K562 (cell line): ENCODE results near the gene EPN2. TPM values are rescaled to one million over a fixed set of nuclear protein-coding genes. Genes with fewer than 3 reads are reported as not detected.

Experiments
- ATAC-seq: fragments of 200-7000 bp; cut with Tn5 transposase; 3 replicates; pipeline ENCODE4 v1.9.1; 2020; ENCODE audit warnings: moderate library complexity
- BruUV-seq: library from RNA; stranded (reverse); fragments of 400-500 nt; replicated peaks from 2 replicates; lab custom pipeline; 2021; lab: Mats Ljungman, UMichigan
- CTCF ChIA-PET: fragments of 300-600 bp; formaldehyde crosslinking; extraction: SDS; loops from one replicate; lab custom pipeline; 2021; ENCODE audit warnings: low intra/inter-chr PET ratio; lab: Yijun Ruan, JAX
- POLR2A ChIA-PET: fragments of 300-600, 350-650 bp; sonication (Branson Sonifier 250); formaldehyde crosslinking; extraction: SDS; loops from one replicate; lab custom pipeline; 2021; ENCODE audit warnings: antibody characterized with exemption, inconsistent platforms; lab: Yijun Ruan, JAX
- DNase-seq, 4 experiments: peaks; one replicate each; pipeline versions ENCODE4 v3.0.0 to v3.0.0-alpha.2; 2011 to 2018; ENCODE audit warnings: low spot score in 3 of 4, mixed read lengths in 3 of 4; ENCODE audit errors: extremely low read depth in 1 of 4
- FAIRE-seq: peaks from 2 replicates; lab custom pipeline; 2011; peaks lifted over from hg19 to GRCh38; lab: Jason Lieb, UNC
- H2AFZ ChIP-seq: 2 replicates; pipeline ENCODE4 v1.6.0; 2011; ENCODE audit warnings: low read depth, low read length, control low read depth, inconsistent platforms
- H3K27ac ChIP-seq: fragments of 200-600 bp; 3 replicates; pipeline ENCODE4 v1.8.0; 2011; ENCODE audit warnings: low read depth, mild to moderate bottlenecking, control low read depth, inconsistent platforms, low read length, moderate library complexity, mixed read lengths; ENCODE audit errors: extremely low read depth
- H3K27me3 ChIP-seq, 2 experiments: fragments of 300-600 bp in 1 of 2; 2 replicates in 1 of 2; 3 replicates in 1 of 2; pipeline versions ENCODE4 v1.6.0 to v1.8.0; 2011; ENCODE audit warnings: inconsistent platforms in 2 of 2, low read length in 2 of 2, mild to moderate bottlenecking in 1 of 2, mixed read lengths in 1 of 2, moderate library complexity in 1 of 2; ENCODE audit not compliant: control insufficient read depth in 2 of 2, insufficient read depth in 2 of 2
- H3K36me3 ChIP-seq: fragments of 300-600 bp; 3 replicates; pipeline ENCODE4 v1.8.0; 2011; ENCODE audit warnings: mild to moderate bottlenecking, low read length, inconsistent platforms; ENCODE audit not compliant: control insufficient read depth, insufficient read depth
- H3K4me1 ChIP-seq, 2 experiments: fragments of 200-600 bp in 1 of 2; replicated peaks in 1 of 2; 2 replicates in 1 of 2; 3 replicates in 1 of 2; pipeline versions ENCODE4 v1.5.1 to v1.8.0; 2011; ENCODE audit warnings: inconsistent platforms in 2 of 2, low read length in 2 of 2, mild to moderate bottlenecking in 1 of 2, mixed read lengths in 1 of 2, moderate library complexity in 1 of 2; ENCODE audit not compliant: control insufficient read depth in 2 of 2, insufficient read depth in 2 of 2
- H3K4me2 ChIP-seq: 2 replicates; pipeline ENCODE4 v1.6.1; 2011; ENCODE audit warnings: low read length, control low read depth, inconsistent platforms, mixed read lengths; ENCODE audit not compliant: insufficient read depth
- H3K4me3 ChIP-seq: fragments of 200-600 bp; sonication (generic), shearing (Covaris generic); 2 replicates; pipeline ENCODE4 v1.5.1; 2016; ENCODE audit warnings: control low read depth, inconsistent platforms
- H3K79me2 ChIP-seq: fragments of 200-600 bp; 3 replicates; pipeline ENCODE4 v1.8.0; 2011; ENCODE audit warnings: low read length, inconsistent platforms; ENCODE audit not compliant: control insufficient read depth, insufficient read depth
- H3K9ac ChIP-seq, 2 experiments: 2 replicates each; pipeline versions ENCODE4 v1.6.0 to v1.6.1; 2011; ENCODE audit warnings: low read depth in 2 of 2, low read length in 2 of 2, control low read depth in 1 of 2, inconsistent platforms in 1 of 2, mild to moderate bottlenecking in 1 of 2, mixed read lengths in 1 of 2; ENCODE audit not compliant: insufficient read depth in 1 of 2
- H3K9me1 ChIP-seq: one replicate; pipeline ENCODE4 v1.6.0; 2011; ENCODE audit warnings: inconsistent platforms, mild to moderate bottlenecking, low read length, moderate library complexity; ENCODE audit not compliant: control insufficient read depth, insufficient read depth
- H3K9me3 ChIP-seq: replicated peaks from 2 replicates; pipeline ENCODE4 v1.5.1; 2011; ENCODE audit warnings: low read depth, low read length, inconsistent platforms; ENCODE audit not compliant: control insufficient read depth, insufficient read depth
- H4K20me1 ChIP-seq: replicated peaks from 2 replicates; pipeline ENCODE4 v1.6.1; 2011; ENCODE audit warnings: low read length, inconsistent platforms, mixed read lengths; ENCODE audit not compliant: control insufficient read depth, insufficient read depth
- HMGXB4 ChIP-seq: sonication (generic); formaldehyde crosslinking; IDR thresholded peaks from 2 replicates; pipeline ENCODE4 v1.8.1; 2023; ENCODE audit warnings: mild to moderate bottlenecking, missing genetic modification reagents
- MAX ChIP-seq: sonication (generic); formaldehyde crosslinking; IDR thresholded peaks from 2 replicates; pipeline ENCODE4 v1.9.0; 2022; ENCODE audit warnings: mild to moderate bottlenecking, missing genetic modification reagents
- MYBL2 ChIP-seq, 2 experiments: fragments of 450-650 bp in 1 of 2; sonication (generic) in 1 of 2; formaldehyde crosslinking in 1 of 2; IDR thresholded peaks; 2 replicates each; pipeline versions ENCODE4 v1.6.1 to v1.8.1; 2017 to 2022; ENCODE audit warnings: borderline replicate concordance in 1 of 2, inconsistent platforms in 1 of 2, low read depth in 1 of 2, mild to moderate bottlenecking in 1 of 2, missing genetic modification reagents in 1 of 2, moderate library complexity in 1 of 2
- NONO ChIP-seq, 2 experiments: fragments of 200-400 bp in 1 of 2; fragments of 450-650 bp in 1 of 2; formaldehyde crosslinking in 1 of 2; IDR thresholded peaks; 2 replicates each; pipeline ENCODE4 v1.6.1; 2017; ENCODE audit warnings: low read depth in 2 of 2, mild to moderate bottlenecking in 2 of 2, moderate library complexity in 2 of 2, low read length in 1 of 2
- PHF8 ChIP-seq: fragments of 200-600 bp; sonication (generic); IDR thresholded peaks from 2 replicates; pipeline ENCODE4 v1.6.1; 2012; ENCODE audit warnings: mixed run types, mild to moderate bottlenecking, inconsistent platforms, low read length, moderate library complexity, borderline replicate concordance
- ZBTB34 ChIP-seq: fragments of 250-450 bp; sonication (Bioruptor Pico); IDR thresholded peaks from 2 replicates; pipeline ENCODE4 v1.8.0; 2021; ENCODE audit warnings: mild to moderate bottlenecking, moderate library complexity
- ZNF408 ChIP-seq: fragments of 250-450 bp; sonication (Bioruptor Pico); IDR thresholded peaks from 2 replicates; pipeline ENCODE4 v1.4.0; 2020; ENCODE audit warnings: low read depth, mild to moderate bottlenecking, moderate library complexity
- ZNF436 ChIP-seq: fragments of 250-450, 450-650 bp; sonication (Bioruptor Pico); formaldehyde crosslinking; IDR thresholded peaks from 2 replicates; pipeline ENCODE4 v1.7.0; 2020; ENCODE audit warnings: mild to moderate bottlenecking
- ZNF511 ChIP-seq: sonication (generic); formaldehyde crosslinking; IDR thresholded peaks from 2 replicates; pipeline ENCODE4 v1.8.0; 2022; ENCODE audit warnings: mild to moderate bottlenecking, missing genetic modification reagents
- ZNF76 ChIP-seq: fragments of 250-450 bp; sonication (Bioruptor Pico); IDR thresholded peaks from 2 replicates; pipeline ENCODE4 v1.4.0; 2020; ENCODE audit warnings: mild to moderate bottlenecking, moderate library complexity, borderline replicate concordance
- WGBS: fragments of 100-300 bp; shearing (Covaris generic); methylation state at CpG from one replicate; pipeline ENCODE4 v1.1.6; 2016; ENCODE audit warnings: low coverage, mixed read lengths; ENCODE audit not compliant: insufficient coverage; ENCODE audit errors: missing lambda C conversion rate; 5-methylcytosine and 5-hydroxymethylcytosine counted together
- in situ Hi-C: fragments of 300-500 bp; cut with MboI; formaldehyde crosslinking; loops from 4 replicates; pipeline ENCODE4 v1.15.0; 2018; ENCODE audit warnings: inconsistent platforms, mixed read lengths
- intact Hi-C: fragments of 100-400 bp; cut with micrococcal nuclease; formaldehyde crosslinking; loops from 2 replicates; pipeline ENCODE4 v1.14.2; 2022
- polyA plus RNA-seq, 8 experiments: library from polyadenylated mRNA; depleted of rRNA in 4 of 8; stranded (reverse) in 5 of 8; unstranded in 3 of 8; fragments of >200 nt; fragmentation: Nextera tagmentation in 2 of 8; fragmentation: Illumina TruSeq in 1 of 8; extraction: Ambion mirVana in 2 of 8; extraction: Trizol in 1 of 8; gene quantifications; 2 replicates each; pipeline versions ENCODE4 v1.2.1 to v1.2.3, GENCODE V29; 2011 to 2014; ENCODE audit warnings: inconsistent platforms in 1 of 8, missing spikeins in 1 of 8
- total RNA-seq, 7 experiments: library from RNA; depleted of rRNA in 6 of 7; stranded (reverse); fragments of >200 nt in 6 of 7; fragmentation: Illumina TruSeq in 2 of 7; extraction: Trizol in 2 of 7; gene quantifications; 2 replicates each; pipeline versions ENCODE4 v1.2.1 to v1.2.3, GENCODE V29; 2011 to 2021; ENCODE audit warnings: low replicate concordance in 1 of 7

Gene EPN2
- total and polyA plus RNA-seq, 9 of the 15 experiments (the other 6 are each of a cell fraction or from before 2014, with no cell fraction given): 1.0 to 12.9 (median 8.9) TPM

- Histone ChIP-seq H3K9ac (peak overlapping the region in 1 of 2 experiments; percentile 17; a peak in 1 of 4 replicates), H3K27ac (no peak overlapping the region), H3K9me3 (no peaks in the 10 kb centered on the region), H3K36me3 (no peaks in the 10 kb centered on the region), H3K4me1 (peaks cover 0 to 6% of the 10 kb centered on the region in 2 experiments; a peak in 2 of 5 replicates), H3K79me2 (no peaks in the 10 kb centered on the region), H2AFZ (no peak overlapping the region), H3K4me2 (no peak overlapping the region), H3K27me3 (no peaks in the 10 kb centered on the region), H4K20me1 (no peaks in the 10 kb centered on the region), H3K4me3 (no peak overlapping the region), H3K9me1 (no peaks in the 10 kb centered on the region)
- ChIA-PET POLR2A (no interaction called here), CTCF (no interaction called here)
- no peak for TF ChIP-seq ZNF76 (CRISPR knock-in tag)
- no peak for TF ChIP-seq MYBL2 (IDR thresholded peaks at IDR 0.05; ENCODE audit: low read depth)
- TF ChIP-seq MYBL2 (CRISPR knock-in tag; IDR thresholded peaks at IDR 0.05; ENCODE audit: borderline replicate concordance): no peak
- no peak for TF ChIP-seq ZNF408 (CRISPR knock-in tag)
- TF ChIP-seq ZNF436 (CRISPR knock-in tag): no peak
- TF ChIP-seq HMGXB4 (CRISPR knock-in tag): no peak
- no peak for TF ChIP-seq PHF8
- TF ChIP-seq ZBTB34 (CRISPR knock-in tag): no peak
- TF ChIP-seq ZNF511 (CRISPR knock-in tag): no peak
- no peak for TF ChIP-seq NONO (IDR thresholded peaks at IDR 0.05; ENCODE audit: low read depth in 2 of 2, low read length in 1 of 2)
- no peak for TF ChIP-seq MAX (CRISPR knock-in tag)
- DNase-seq (no peak), FAIRE-seq (no peak), ATAC-seq (no peak)
- in situ Hi-C loops: no loop called here
- 63% methylated on average over 7 of the region's 9 CpGs for WGBS
- intact Hi-C loops: no loop called here
- BruUV-seq: no TSS peak
These were observed 53.0 kb downstream of the EPN2 start for GRCh38 chr17:19290066-19290705.
